Natural killer cell treated with Interleukin-12 subunit alpha and Interleukin-12 subunit beta and Interleukin-15 and Interleukin-18, amount 100 ng/mL, for 72 hours (primary cell): ENCODE measurements around the gene DNM1L. TPM values are rescaled to one million over a fixed set of nuclear protein-coding genes. Genes with fewer than 3 reads are reported as not detected.

Experiments
- ATAC-seq, 2 donors: fragments of 150-1000 bp; cut with Tn5 transposase in 1 of 2; sonication (Bioruptor Pico), chemical (Tn5 transposase) in 1 of 2; 2 replicates each; pipeline ENCODE4 v1.10.0; 2021
- DNase-seq: peaks from one replicate; pipeline ENCODE4 v3.0.0; 2022; ENCODE audit warnings: low spot score
- H3K27ac Mint-ChIP-seq, 2 donors: 1 replicate in 1 of 2; 2 replicates in 1 of 2; pipeline ENCODE4 v1.8.0; 2022; ENCODE audit warnings: mixed read lengths in 2 of 2, mild to moderate bottlenecking in 1 of 2, moderate library complexity in 1 of 2
- H3K27me3 Mint-ChIP-seq, 2 donors: 1 replicate in 1 of 2; 2 replicates in 1 of 2; pipeline ENCODE4 v1.8.0; 2022; ENCODE audit warnings: mixed read lengths in 2 of 2
- H3K36me3 Mint-ChIP-seq: one replicate; pipeline ENCODE4 v1.8.0; 2022; ENCODE audit warnings: mixed read lengths
- H3K4me1 Mint-ChIP-seq, 2 donors: 1 replicate in 1 of 2; 2 replicates in 1 of 2; pipeline ENCODE4 v1.8.0; 2022; ENCODE audit warnings: low read depth in 2 of 2, mixed read lengths in 2 of 2, mild to moderate bottlenecking in 1 of 2
- H3K4me3 Mint-ChIP-seq: one replicate; pipeline ENCODE4 v1.8.0; 2022; ENCODE audit warnings: mixed read lengths
- H3K9me3 Mint-ChIP-seq: 2 replicates; pipeline ENCODE4 v1.8.0; 2022; ENCODE audit warnings: mixed read lengths
- total RNA-seq, 2 donors: library from RNA; stranded (reverse); gene quantifications; one replicate each; pipeline ENCODE4 v1.2.3, GENCODE V29; 2022

The DNM1L gene
- total RNA-seq, 2 donors from 2014 or later = 66.4 to 93.3 TPM

GRCh38 chr12:32783029-32783428 is 103.9 kb downstream of the DNM1L start:
- H3K27ac Mint-ChIP-seq = no peak overlapping the region
- H3K4me1 Mint-ChIP-seq = no peaks in the 10 kb centered on the region
- H3K4me3 Mint-ChIP-seq = no peak overlapping the region
- DNase-seq = no peak
- peaks cover 17 to 18% of the 10 kb centered on the region in 2 donors for H3K27me3 Mint-ChIP-seq
- no peak for ATAC-seq
- H3K9me3 Mint-ChIP-seq = no peaks in the 10 kb centered on the region
- H3K36me3 Mint-ChIP-seq = no peaks in the 10 kb centered on the region

- no peak overlapping the region for H3K4me3 Mint-ChIP-seq
- no peaks in the 10 kb centered on the region for H3K9me3 Mint-ChIP-seq
Measured at GRCh38 chr12:32785557-32785956, 106.5 kb downstream of the DNM1L start.

GRCh38 chr12:32788405-32788804 is 109.3 kb downstream of the DNM1L start:
- ATAC-seq = no peak
- no peak overlapping the region for H3K27ac Mint-ChIP-seq
- no peak for DNase-seq
- H3K4me3 Mint-ChIP-seq = no peak overlapping the region
- peaks cover 8 to 12% of the 10 kb centered on the region in 2 donors for H3K27me3 Mint-ChIP-seq
- H3K36me3 Mint-ChIP-seq = no peaks in the 10 kb centered on the region
- H3K4me1 Mint-ChIP-seq = no peaks in the 10 kb centered on the region
- no peaks in the 10 kb centered on the region for H3K9me3 Mint-ChIP-seq

More at GRCh38 chr12:32785557-32785956, 106.5 kb downstream of the DNM1L start:
- no peak overlapping the region for H3K27ac Mint-ChIP-seq
- H3K36me3 Mint-ChIP-seq = no peaks in the 10 kb centered on the region
- H3K27me3 Mint-ChIP-seq = peaks cover 12 to 15% of the 10 kb centered on the region in 2 donors
- ATAC-seq (no peak), DNase-seq (no peak)
- H3K4me1 Mint-ChIP-seq = no peaks in the 10 kb centered on the region

- Mint-ChIP-seq H3K36me3 (no peaks in the 10 kb centered on the region), H3K27ac (no peak overlapping the region), H3K4me1 (no peaks in the 10 kb centered on the region), H3K27me3 (peaks cover 4 to 11% of the 10 kb centered on the region in 2 donors), H3K4me3 (no peak overlapping the region), H3K9me3 (no peaks in the 10 kb centered on the region)
- DNase-seq (no peak), ATAC-seq (no peak)
Measured at GRCh38 chr12:32789446-32789845, 110.3 kb downstream of the DNM1L start.

GRCh38 chr12:32789916-32790315 is 110.8 kb downstream of the DNM1L start:
- peaks cover 0 to 9% of the 10 kb centered on the region in 2 donors for H3K27me3 Mint-ChIP-seq
- no peak for DNase-seq
- no peak overlapping the region for H3K27ac Mint-ChIP-seq
- no peaks in the 10 kb centered on the region for H3K4me1 Mint-ChIP-seq
- no peak overlapping the region for H3K4me3 Mint-ChIP-seq
- ATAC-seq = no peak
- H3K36me3 Mint-ChIP-seq = no peaks in the 10 kb centered on the region
- H3K9me3 Mint-ChIP-seq = no peaks in the 10 kb centered on the region

- Mint-ChIP-seq H3K27me3 (peaks cover 0 to 3% of the 10 kb centered on the region in 2 donors), H3K4me3 (no peak overlapping the region), H3K27ac (no peak overlapping the region), H3K9me3 (no peaks in the 10 kb centered on the region), H3K4me1 (no peaks in the 10 kb centered on the region), H3K36me3 (no peaks in the 10 kb centered on the region)
- no peak for DNase-seq
- ATAC-seq = no peak
Measured at GRCh38 chr12:32794281-32794680, 115.2 kb downstream of the DNM1L start.

Other genes with a start within 250 kb of the DNM1L start
- 10 to 100 TPM; 21.9 to 23.6 TPM for gene YARS2, start 76.6 kb downstream of the DNM1L start, total RNA-seq
- under 1 TPM; 0.07 to 0.25 TPM for gene PKP2, start 217.5 kb downstream of the DNM1L start, total RNA-seq